SU-DHL-6 (cell line): ENCODE results near the gene FHOD3.

Experiments used
- CTCF ChIP-seq: fragments of 200-600 bp; sonication (generic); IDR thresholded peaks from one replicate; pipeline ENCODE4 v1.5.1; 2017; ENCODE audit warnings: antibody characterized with exemption, mild to moderate bottlenecking, low read length, moderate library complexity; ENCODE audit not compliant: insufficient read depth, poor library complexity, severe bottlenecking
- EZH2phosphoT487 ChIP-seq: fragments of 200-600 bp; sonication (generic), shearing (Covaris generic); conservative IDR thresholded peaks from 2 replicates; pipeline ENCODE4 v1.6.1; 2018; ENCODE audit warnings: mild to moderate bottlenecking, antibody characterized with exemption, low read length, moderate library complexity, mixed read lengths

- TF ChIP-seq CTCF (no peak), EZH2phosphoT487 (no peak)
Measured at GRCh38 chr18:36381075-36381474, 83.6 kb downstream of the FHOD3 start.
